DLD1 (cell line): ENCODE results near the gene PSPH.
"Not testable (repeated sequence)": the region's sequence is repeated elsewhere in the genome, so short reads cannot be mapped to it uniquely, and the experiment has no call there.

Source experiments
- in situ Hi-C: cut with HindIII; loops from 2 replicates; pipeline ENCODE4 v1.10.0; 2017; ENCODE audit warnings: low sequenced_read_pairs

Gene PSPH

DNA sequence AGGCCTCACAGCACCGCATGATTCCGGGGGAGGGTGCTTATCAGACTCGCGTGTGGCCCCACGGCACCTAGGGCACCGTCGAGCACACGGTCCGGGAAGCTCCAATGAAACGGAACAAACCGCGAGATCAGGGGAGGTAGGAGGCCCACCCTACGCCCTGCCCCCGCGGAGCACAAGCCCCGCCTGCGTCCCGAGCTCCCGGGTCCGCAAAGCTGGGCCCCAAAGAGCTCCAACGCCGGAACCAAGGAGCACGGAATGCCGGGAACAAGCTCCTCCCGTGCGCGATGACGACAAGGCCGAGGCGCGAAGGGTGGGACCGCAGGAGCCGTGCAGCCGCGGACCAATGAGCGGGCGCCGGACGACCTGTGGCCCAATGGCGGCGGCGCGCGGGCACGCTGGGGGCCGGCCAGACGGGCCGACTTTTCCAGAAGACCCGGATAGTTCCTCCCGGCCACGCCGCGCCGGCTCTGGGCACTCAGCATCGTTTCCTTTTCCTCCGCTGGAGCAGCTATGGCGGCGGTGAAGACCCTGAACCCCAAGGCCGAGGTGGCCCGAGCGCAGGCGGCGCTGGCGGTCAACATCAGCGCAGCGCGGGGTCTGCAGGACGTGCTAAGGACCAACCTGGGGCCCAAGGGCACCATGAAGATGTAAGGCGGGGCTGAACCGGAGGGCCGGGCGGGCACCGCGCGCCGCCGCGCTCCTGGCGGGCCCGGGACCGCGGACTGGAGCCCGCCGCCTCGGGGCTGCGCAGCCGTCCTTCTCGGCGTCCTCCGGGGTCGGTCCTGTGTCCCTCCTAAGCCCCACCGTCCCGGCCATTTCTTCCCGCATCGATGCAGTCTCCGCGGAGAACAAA, at the start of gene PSPH, which contains the start of gene CCT6A:
Gene PSPH (minus strand): TSS at position 106 of the 853 bp plus-strand sequence. CDS start 30,232 bp downstream, outside the sequence.
Gene CCT6A (plus strand): TSS at position 427 of the 853 bp plus-strand sequence. CDS start 84 bp downstream, at position 511.
- in situ Hi-C loops, result no loop called here

DNA sequence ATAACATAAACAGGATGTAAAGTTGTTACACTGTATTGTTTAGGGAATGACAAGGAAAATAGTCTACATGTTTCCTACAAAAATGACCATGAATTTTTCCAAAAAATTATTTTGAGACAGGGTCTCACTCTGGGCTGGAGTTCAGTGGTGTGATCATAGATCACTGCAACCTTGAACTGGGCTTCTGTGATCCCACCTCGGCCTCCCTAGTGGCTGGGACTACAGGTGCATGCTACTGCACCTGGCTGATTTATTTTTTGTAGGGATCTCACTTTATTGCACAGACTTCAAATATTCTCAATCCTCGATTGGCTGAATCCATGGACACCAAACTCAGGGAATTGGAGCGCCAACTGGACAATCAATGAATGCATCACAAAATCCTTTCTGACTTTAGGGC, 48.4 kb upstream of the PSPH start:
- in situ Hi-C loops, result no loop called here

DNA sequence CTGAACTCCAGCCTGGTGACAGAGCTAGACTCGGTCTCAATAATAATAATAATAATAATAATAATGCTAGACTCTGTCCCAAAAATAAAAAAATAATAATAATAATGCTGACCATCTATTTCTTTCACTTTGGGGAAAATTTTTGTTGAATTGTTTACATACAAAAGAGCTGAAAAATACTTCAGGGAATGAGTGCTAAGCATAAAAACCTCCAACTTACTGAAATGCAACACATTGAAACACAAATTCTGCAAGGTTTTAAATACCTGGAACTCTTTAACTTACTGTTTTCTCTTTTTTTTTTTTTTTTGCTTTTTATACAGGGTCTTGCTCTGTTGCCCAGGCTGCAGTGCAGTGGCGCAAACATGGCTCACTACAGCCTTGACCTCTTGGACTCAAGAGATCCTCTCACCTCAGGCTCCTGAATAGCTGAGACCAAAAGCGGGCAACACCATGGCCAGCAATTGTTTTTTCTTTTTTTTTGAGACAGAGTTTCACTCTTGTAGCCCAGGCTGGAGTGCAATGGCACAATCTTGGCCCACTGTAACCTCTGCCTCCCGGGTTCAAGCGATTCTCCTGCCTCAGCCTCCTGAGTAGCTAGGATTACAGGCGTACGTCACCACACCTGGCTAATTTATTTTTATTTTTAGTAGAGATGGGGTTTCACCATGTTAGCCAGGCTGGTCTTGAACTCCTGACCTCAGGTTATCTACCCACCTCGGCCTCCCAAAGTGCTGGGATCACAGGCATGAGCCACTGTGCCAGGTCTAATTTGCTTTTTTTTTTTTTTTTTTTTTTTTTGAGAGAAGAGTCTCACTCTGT, 47.2 kb upstream of the PSPH start:
- in situ Hi-C loops, result not testable (repeated sequence)

DNA sequence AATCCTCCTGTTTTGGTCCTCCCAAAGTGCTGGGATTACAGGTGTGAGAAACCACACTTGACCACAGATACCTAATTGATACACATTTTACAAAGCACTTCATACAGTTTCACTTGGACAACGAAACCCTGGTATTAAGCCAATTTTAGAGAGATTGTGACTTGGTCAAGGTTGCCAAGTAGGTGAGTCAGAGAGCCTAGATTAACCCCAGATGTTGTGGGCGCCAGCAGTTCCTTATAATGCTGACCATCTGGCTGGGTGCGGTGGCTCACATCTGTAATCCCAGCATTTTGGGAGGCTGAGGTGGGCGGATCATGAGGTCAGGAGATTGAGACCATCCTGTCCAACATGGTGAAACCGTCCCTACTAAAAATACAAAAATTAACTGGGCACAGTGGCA, 46.5 kb upstream of the PSPH start:
- in situ Hi-C loops, result no loop called here

DNA sequence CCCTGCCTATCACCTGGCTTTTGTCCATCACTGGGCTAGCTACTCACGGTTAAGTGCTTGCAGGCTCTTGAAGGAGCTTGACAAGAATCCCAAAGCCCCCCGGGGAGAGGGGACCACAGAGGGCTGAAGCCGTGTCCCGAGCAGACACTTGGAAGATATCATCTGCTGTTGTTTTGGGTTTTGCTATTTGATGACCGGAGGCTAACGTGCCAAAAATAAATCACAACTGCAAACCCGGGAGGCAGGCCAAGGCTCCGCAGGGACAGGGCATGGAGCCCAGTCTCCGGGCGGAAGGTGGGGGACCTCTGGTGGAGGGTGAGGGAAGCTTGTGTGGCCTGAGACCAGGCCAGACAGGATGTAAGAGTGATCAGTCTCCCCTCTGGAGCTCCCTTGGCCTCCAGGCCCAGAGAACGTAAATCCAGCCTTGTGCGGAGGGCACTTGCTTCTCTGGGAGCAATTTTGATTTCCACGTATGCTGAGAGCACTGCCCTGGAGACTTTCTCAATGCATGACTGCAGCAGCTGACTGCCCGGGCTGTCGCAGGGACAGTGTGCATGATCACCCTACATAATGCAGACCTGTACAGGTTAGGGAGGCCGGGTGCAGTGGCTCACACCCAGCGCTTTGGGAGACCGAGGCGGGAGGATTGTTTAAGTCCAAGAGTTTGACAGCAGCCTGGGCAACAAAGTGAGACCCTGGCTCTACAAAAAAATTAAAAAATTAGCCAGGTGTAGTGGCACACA, 41.7 kb upstream of the PSPH start, which contains the start of gene PHKG1:
Gene PHKG1 (minus strand): TSS at position 164 of the 743 bp plus-strand sequence. CDS start 4,011 bp downstream, outside the sequence.
- in situ Hi-C loops, result no loop called here

DNA sequence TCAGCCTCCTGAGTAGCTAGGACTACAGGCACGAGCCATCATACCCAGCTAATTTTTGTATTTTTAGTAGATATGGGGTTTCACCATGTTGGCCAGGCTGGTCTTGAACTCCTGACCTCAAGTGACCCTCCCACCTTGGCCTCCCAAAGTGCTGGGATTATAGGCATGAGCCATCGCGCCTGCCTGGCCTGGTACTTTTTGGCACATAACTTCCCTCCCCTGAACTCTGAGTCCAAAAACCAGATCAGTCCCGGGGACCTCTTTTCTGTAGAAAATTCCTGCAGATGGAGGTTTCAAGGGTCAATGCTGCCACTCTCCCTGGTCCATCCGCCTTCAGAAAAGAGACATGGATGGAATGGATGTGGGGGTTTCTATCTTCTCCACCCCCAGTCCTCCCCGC, 41.1 kb upstream of the PSPH start:
- in situ Hi-C loops, result not testable (repeated sequence)

DNA sequence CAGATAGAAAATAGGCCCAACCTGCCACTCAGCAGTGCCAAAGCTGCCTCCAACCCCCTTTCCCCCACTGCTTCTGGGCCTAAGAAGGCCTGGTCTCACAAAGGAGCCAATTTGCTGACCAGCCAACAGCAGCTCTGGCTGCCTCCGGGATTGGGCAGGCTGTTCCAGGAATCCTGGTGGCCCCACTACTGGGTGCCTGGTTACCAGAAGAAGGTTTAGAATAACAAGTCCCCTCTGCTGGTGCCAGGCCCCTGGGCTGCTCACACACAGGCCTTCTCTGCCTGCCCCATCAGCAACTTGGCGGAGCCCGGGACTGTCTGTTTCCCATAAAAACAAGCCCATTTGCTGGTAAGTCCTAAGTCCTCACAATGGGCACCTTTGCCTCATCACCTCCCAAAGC, 40.3 kb upstream of the PSPH start:
- in situ Hi-C loops, result no loop called here

DNA sequence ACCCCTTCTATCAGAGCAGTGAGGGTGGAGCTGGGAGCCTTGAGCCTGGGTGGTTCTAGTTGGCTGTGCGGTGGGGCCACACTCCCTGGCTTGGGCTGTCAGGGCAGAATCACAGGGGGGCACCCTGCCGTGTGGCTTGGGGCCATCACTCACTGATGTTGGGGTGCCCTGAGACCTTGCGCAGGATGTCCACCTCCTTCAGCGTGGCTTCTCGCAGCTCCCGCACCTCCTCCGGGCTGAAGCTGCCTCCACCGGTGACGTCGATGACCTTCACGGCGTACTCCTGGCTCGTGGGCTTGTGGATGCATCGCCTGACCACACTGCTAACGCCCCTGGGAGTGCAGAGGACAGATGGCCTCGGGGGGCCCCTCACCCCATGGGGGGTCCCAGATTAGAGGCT, 36.2 kb upstream of the PSPH start:
- in situ Hi-C loops, result no loop called here

DNA sequence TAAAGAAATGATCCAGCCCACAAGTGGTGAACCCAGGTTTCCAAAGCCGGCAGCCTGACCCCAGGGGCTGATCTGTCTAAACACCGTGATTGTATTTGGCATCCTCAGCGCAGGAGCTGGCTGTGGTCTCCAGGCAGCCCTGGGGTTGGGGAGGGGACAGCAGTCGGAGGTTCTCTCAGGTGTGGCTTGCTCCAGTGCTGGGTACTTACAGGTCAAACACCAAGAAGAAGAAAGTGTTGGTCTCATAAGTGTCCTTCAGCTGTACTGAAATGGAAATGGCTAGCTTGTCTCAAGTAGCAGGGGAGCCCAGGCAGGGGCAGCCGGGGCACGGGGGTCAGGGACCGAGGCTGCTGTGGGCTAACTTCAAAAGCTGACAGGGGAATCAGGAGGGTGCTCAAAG, 35.5 kb upstream of the PSPH start:
- in situ Hi-C loops, result no loop called here

DNA sequence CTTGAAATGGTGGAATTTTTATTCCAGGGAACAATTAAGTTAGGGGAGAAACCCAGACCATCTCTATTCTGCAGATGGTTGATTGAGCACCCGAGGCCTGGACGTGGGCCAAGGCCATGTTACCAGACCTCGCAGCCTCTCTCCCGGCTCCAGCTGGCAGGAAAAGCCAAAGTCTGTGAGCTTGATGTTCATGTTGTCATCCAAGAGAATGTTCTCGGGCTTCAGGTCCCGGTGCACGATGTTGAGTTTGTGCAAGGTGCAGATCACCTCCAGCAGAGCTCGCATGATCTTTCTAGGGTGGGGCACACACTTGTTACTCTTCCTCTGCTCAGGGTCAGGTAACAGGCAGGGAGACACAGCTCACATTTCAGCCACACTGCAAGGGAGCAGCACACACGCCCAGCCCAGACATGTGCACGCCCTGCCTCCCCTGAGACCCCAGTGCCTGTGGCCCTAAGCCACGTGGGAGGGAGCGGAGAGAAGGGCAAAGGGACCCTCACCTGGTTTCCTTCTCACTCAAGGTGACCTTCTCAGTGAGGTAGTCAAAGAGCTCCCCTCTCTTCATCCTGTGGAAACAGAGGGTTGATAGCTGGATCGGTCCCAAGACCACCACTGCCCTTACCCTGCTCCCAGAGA, 32.0 kb upstream of the PSPH start:
- in situ Hi-C loops, result no loop called here

DNA sequence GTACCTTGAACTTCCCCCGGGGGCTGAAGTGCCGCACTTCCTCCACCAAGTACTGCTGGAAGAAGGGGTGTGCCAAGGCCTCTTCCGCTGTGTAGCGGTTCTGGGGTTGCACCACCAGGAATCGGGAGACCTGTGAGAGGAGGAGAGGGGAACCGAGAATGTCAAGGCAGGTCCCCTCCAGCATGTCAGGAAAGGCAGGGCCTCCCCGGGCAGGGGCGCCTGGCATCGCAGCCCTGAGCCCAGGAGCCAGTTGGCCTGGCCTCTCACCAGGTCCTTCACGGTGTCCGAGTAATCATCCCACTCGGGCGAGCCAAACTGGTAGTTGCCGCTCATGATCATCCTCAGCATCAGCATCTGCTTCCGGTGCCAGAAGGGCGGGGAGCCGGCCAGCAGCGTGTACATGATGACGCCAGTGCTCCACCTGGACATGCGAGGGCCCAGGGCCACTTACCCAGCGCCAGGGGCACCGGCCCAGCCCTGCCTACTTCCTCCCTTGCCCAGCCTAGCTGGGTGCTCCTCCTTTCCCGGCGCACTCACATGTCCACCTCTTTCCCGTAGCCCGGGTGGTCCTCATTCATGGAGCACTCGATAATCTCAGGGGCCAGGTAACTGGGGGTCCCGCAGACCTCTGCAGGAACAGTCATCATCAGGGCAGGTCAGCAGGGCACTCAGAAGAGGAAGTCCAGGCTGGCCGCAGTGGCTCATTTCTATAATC, 30.5 kb upstream of the PSPH start:
- in situ Hi-C loops, result no loop called here

DNA sequence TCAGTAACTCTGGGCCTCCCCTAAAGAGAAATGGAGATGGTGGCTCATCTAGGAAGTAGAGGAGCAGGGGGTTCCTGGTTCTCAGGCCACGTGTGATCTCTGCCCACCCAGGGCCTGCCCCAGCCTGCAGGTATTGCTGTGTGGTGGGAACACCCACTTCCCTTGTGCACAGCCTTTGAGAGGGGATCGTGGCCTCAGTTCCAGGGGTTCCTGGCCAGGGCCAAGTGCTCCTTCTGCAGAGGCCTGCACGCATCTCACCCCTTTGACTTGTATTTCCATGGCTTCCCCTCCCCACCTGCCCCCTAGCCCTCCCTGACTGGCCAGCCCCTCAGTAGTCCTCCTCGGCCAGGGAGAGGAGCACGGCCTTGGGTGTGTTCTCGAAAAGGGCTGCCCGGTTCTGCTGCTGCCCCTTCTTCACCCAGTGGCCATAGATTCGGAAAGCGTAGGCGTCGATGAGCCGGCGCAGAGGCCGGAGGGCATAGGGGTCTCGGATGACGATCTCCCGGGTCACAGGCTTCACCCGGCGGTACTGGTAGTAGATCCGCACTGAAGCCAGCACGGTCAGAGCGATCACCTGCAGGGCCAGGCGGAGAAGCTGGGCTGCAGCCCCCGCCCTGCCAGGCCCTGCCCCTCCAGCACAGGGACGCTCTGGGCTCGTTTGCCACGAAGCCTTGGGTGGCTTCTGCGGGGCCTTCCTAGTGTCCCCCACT, 29.6 kb upstream of the PSPH start:
- in situ Hi-C loops, result not testable (repeated sequence)

DNA sequence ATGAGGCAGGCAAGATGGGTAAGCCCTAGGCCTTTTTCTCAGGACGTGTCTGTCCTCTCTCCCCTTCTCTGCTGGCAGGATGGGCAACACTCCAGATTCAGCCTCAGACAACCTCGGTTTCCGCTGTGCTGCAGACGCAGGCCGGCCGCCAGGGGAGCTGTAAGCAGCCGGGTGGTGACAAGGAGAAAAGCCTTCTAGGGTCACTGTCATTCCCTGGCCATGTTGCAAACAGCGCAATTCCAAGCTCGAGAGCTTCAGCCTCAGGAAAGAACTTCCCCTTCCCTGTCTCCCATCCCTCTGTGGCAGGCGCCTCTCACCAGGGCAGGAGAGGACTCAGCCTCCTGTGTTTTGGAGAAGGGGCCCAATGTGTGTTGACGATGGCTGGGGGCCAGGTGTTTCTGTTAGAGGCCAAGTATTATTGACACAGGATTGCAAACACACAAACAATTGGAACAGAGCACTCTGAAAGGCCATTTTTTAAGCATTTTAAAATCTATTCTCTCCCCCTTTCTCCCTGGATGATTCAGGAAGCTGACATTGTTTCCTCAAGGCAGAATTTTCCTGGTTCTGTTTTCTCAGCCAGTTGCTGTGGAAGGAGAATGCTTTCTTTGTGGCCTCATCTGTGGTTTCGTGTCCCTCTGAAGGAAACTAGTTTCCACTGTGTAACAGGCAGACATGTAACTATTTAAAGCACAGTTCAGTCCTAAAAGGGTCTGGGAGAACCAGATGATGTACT, 28.4 kb upstream of the PSPH start:
- in situ Hi-C loops, result no loop called here

DNA sequence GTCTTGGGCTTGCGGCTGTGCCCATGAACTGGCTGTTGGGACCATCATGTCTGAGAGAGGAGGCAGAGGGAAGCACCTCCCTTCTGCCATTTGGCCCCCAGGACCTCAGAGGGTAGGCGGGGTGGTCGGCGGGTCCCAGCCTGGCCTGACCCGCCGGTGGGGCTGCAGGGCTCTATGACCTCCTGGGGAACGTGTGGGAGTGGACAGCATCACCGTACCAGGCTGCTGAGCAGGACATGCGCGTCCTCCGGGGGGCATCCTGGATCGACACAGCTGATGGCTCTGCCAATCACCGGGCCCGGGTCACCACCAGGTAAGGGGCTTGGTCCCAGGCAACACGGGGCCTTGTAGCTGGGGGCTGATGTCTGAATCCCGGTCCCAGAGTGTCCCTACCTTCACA, 27.0 kb upstream of the PSPH start:
- in situ Hi-C loops, result no loop called here

DNA sequence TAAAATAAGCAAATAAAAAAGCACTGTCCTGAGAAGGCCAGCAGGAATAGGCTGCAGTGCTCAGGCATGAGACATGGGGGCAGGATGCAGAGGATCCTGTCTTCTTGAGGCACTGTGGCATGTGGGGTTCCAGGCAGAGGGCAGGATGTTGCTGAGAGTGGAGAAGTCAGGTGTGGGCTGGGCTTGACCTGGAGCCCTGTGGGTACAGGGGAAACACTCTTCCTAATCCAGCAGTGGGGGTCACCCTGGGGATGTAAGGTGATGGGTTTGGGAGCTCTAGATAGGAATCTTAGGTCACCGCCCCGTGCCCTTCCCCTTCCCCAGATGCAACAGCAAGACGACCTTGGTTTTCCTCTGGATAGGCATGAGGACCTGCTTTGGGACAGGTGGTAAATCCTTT, 26.4 kb upstream of the PSPH start:
- in situ Hi-C loops, result no loop called here

DNA sequence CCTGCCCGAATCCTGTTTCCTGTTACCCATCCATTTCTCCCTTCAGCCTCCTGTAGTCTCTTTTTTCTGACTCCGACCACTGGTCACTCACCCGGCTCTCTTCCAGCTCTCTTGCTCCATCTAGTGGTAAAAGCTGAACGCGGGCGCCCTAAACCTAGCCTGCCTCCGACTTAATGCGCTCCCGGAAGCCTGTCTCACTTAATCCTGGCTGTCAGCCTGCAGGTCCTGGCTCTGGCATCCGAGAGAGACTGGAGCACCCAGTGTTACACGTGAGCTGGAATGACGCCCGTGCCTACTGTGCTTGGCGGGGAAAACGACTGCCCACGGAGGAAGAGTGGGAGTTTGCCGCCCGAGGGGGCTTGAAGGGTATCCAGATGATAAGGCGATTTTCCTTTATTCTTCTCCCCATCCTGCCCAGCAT, 23.1 kb upstream of the PSPH start:
- in situ Hi-C loops, result no loop called here

DNA sequence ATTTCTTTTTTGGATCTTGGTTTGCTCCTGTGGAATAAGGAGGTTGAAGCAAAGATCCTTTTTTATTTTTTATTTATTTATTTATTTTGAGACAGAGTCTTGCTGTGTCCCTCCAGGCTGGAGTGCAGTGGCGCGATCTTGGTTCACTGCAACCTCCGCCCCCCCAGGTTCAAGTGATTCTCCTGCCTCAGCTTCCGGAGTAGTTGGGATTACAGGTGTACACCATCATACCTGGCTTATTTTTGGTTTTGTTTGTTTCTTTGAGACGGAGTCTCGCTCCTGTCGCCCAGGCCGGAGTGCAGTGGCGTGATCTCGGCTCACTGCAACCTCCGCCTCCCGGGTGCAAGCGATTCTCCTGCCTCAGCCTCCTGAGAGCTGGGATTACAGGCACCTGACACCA, 15.1 kb upstream of the PSPH start:
- in situ Hi-C loops, result not testable (repeated sequence)

DNA sequence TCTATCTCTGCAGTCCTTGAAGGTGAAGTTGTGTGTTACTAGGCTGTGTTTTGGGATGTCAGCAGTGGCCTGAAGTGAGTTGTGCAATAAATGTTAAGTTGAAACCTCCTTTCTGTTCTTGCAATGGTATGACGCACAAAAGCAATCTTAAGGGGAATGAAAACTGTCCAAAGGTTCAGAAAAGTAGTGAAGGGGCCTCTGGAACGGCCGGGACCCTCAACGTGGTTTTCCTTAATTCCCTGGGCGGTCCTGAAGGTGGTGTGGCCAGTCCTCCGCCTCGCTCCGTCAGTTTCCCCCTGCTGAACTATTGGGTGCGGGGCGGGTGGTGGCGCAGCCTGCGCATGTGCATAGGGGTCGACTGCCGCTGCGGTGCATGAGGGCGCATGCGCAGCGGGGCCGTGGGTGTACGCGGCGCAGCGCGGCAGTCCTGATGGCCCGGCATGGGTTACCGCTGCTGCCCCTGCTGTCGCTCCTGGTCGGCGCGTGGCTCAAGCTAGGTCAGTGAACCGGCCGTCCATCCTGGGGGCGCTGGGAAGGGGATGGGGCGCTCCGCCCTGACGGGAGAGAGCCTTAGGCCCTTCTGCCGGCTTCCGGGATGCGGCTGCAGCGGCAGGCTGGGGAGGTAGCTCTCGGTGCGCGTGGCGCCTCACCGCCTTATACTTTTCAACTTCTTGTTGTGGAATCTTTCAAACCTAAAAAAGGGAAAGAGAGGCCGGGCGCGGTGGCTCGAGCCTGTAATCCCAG, 12.8 kb upstream of the PSPH start, which contains the start of gene SUMF2:
Gene SUMF2 (plus strand): TSS at position 405 of the 744 bp plus-strand sequence. CDS start 26 bp downstream, at position 431.
- in situ Hi-C loops, result no loop called here
